Fibroblast of gingiva (primary cell): Measurements from ENCODE around the gene UST.

Experiments used
- DNase-seq: peaks from one replicate; pipeline ENCODE4 v3.0.0-alpha.2; 2011; ENCODE audit warnings: low read depth

Gene UST

DNA sequence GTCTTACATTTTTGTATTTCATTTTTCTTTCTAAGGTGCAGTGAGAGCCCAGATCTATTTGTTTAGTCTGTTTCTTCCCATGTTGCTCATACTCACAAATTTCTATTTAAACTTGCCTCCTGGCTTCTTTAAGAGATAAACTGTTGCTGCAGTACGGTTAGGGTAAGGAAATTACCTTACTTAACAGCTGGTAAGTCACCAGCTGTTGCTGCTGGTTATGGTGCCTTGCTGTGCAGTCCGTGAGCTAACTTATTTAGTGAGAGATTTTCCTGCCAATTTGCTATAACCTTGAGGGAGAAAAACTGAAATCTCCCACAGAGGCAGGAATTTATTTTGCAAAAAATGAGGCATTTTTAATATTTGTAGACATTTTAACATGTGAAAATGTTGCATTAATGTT lies 261.0 kb downstream of the UST start:
- no peak for DNase-seq

DNA sequence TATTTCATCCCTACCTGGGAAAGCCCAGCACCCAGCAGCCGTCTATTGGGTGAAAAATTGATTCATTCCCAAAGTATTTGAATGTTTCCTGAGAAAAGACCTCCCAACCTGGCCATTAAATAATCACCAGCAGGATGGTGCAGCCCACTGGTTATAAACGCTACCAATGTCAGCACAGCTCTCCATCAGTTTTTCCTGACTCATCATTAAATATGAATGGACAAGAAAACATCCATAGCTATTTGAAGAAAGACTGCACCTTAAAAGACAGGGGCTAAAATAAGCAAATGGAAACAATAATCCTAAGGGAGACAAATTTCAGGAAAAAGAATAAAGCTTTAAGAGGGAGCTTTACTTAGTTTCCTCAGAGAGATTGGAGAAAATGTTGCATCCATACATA lies 261.9 kb downstream of the UST start:
- no peak for DNase-seq

DNA sequence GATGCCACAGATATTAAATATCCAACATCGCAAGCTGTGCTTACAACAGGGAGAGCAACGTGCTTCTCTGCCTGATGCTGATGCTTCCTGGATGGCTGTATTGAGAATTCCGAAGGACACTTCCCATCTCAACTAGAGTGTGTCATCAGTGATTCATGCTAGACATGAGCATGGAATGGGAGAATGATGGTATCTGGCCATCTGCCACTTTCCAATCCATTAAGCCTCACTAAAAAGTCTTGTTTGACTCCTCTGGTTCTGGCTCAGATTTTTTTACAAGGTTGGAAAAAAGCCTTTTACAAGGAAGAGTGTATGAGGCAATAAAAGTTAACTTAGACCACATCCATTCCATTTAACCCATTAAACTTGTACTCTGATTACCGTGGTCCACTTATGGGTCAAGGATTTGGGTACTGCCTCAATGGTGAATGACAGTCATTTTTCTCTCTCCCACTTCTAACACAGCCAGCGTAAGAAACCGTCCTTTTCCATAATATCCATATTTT lies 265.3 kb downstream of the UST start:
- peak; percentile 87 for DNase-seq

DNA sequence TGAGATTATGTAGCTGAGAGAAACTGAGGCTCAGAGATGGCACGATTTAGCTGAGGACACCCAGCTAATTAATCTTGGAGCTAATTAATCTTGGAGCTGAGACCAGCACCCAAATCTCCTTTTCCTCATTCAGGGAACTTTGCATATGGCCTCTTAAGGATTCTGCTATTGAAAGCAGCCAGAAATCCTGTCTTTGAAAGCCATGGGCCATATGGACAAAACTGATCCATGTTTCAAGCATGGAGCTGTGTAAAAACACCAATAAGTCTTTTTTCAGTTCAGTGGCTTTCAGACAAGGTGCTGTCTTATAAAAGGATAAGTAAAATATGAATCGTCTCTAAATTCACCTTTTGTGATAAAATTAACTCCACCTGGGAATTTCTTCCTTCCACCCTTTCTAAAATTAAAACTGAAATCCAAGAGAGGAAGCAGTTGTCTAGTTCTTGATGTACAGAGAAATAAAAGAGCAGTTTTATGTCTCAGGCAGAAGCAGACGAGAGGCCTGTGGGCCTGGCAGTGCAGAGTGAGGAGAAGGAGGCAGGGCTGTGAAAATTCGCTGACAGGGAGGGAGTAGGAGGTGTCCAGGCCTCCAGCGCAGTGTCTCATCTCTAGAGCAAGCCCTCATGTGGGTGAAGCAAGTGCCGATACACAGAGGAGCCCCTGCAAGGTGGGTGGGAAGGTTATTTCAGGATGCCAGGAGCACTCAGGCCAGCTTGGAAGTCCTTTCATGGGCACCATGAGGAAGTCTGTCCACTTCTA lies 266.9 kb downstream of the UST start:
- no peak for DNase-seq

DNA sequence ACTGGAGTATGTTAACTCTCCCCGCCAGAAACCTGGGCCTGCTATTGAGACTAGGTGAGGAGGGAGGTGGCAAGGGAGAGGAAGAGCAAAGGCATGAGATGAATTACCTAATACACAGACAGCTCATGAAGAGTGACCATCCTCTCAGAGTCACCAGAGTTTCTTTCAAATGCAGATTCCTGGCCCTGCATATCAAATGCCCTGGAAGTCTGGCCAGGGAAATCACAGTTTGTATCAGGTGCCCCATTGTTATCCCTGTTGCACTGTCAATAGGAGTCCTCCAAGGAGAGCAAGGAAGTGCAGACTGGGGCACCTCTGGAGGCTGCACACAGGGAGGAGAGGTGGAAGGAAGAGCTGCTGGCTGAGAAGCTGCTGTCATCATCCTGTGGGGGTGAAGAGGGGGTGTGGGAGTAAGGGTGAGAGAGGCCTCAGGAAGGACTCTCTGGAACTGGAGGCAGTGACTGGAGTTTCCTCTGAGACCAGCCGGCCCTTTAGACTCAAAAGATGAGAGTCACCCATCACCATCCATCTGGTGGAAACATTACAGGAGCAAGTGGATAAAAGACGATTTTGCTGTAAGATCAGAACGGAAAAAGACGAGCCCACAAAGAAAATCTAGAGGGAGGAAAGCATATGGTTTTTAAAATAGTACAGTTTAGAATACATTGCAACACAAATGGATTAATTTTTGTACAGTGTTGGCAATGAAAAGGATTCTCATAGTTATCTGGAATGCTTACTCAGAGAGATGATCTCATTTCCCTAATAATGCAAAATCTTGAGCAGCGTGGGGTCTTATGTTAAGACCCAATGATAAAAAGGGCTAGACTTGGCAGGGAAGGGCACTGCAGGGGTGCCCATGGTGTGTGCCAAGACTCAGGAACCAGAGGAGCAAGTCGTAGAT lies 268.1 kb downstream of the UST start:
- DNase-seq = peak; percentile 51

DNA sequence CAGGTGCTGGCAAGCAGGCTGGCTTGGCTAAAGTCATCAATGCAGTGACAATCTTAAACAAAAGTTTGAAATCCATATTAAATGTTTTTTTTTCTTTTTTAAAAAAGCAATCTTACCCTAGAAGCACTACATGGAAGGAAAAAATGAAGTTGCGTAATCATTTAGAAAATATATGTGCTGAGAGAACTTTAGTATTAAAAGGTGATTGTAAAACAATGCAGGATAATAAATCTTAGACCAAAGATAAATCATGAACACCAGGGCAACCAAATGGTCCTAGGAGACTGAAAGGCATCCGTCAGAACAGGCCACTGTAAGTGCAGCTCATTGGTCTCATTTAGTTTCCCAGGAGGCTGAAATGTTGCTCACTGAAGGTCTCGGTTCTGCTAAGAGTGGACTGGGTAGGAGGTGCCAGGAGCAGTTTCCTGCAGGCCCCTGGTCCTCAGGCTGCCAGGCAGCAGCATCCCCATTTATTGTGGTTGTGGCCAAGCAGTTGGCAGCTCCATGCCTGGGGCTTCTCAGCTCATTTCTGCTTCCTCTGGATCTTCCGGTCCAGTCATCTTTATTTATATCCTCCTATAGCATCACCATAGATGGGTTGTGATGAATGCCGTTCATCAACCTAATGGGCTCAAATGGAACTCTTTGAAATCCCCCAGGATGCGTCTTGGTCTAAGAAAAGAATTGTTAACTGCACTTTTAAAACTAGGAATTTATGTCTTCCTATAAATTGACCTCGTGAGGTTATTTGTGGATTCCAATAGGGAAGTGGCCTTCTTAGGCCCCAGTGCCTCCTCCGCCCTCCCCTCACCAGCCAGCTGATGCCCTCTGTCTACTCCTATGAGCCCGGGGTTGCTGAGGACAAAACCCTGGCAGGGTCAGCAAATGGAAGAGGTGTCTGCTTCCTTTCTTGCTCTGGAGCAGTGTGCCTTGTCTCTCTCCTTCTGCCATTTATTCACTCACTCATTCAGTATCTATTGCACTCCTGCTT lies 269.0 kb downstream of the UST start:
- DNase-seq = no peak

DNA sequence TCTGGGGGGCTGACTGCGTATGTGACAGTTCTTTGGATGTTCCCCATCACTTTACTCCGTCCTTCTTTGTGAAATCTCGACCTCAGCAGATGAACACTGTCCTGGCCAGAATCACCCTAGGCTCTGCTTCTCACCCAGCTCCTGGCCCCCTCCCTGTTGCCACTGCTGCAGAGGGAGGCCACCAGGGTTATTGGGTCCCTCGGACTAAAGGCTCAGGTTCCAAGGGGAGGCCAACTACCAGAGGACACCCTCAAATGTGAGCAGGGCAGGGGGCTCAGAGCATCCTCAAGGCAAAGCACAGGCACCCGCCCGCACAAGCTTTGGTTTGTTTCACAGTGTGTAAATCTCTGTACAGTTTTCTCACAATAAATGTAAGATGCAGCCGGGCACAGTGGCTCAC lies 269.9 kb downstream of the UST start:
- DNase-seq = no peak

DNA sequence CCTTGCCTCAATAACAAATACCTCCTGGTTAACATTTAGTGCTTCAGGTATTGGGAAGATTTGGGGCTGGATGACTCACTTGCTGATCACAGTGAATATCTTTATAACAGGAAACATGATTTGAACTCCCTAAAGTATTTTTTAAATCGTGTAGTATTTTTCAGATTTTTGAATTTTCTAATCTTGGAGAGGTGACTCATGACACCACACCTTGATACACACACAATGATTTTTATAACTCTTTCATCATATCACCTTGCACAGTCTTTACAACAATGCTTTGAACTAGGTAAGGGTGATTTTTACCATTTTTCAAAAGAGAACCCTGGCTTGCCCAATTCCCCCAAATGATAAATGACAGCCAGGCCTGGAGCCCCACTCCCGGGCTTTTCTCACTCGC lies 273.5 kb downstream of the UST start:
- DNase-seq = no peak

DNA sequence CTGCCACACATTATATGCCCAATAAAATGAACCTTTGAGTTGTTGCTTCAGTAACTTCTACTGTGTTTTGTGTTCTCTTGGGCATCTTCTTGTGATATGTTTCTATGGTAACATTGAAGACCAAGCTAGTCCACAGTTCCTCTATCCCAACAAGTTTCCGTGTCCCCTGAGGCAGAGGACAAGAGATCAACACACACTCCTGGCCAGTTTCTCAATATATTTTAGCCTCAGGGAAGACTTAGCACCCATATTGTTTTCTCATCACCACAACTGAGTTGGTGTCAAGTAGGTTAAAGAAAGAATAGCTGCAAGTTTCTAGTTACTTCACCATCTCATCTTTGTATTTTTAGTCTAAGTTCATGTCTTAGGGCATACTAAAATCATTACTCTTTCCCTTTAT lies 277.5 kb downstream of the UST start:
- no peak for DNase-seq

DNA sequence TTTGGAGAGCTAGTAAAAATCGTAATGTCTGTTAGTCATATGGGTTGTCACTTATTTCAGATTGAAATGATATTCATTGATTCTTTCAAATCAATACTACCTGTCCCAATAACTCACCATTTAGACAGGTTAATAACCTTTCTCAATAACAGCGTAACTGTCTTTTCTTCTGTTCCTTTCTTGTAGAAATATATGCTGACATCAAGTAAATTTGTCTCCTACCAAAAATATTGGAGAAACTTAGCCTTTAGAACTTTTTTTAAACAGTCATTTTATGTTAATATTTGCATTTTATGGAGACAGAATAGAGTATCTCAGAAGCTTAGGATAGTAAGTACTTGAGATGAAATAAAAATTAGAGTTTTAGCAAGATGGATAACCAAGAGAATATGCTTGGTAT lies 278.2 kb downstream of the UST start:
- no peak for DNase-seq

DNA sequence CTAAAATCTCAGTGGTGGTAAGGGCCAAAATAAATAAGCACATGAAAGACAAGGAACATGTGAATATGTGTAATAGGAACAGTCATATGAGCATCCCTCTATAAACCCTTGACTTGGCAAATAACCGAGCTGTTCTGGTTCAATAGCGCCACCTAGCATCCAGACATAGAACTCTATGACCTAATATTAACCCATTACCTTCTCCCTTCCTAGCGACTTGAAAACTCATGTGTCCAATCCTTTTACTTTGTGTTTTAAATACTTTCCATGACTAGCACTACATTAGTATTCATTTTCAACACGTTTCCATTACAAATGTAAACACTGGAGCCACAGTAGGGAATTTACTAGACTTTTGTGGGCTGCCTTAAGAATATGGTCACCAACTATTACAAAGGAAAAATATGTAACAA lies 279.7 kb downstream of the UST start:
- DNase-seq = peak; percentile 93

DNA sequence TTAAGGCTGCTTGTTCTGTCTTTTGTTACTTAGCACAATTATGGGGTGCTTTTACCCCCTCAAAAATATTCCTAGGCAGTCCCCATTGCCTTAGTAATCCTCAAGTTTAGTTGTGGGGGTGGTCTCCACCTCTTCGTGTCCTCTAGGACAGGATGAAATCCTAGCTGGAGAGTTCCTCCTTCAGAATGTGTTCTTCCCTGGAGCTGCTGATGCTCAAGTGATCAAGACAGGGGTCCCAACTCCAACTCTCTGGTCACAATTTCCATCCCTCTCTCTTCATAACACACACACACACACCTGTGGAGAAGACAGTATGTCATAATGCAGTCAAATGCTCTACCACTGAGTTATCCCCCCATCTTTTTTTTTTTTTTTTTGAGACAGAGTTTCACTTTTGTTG lies 280.7 kb downstream of the UST start:
- no peak for DNase-seq

DNA sequence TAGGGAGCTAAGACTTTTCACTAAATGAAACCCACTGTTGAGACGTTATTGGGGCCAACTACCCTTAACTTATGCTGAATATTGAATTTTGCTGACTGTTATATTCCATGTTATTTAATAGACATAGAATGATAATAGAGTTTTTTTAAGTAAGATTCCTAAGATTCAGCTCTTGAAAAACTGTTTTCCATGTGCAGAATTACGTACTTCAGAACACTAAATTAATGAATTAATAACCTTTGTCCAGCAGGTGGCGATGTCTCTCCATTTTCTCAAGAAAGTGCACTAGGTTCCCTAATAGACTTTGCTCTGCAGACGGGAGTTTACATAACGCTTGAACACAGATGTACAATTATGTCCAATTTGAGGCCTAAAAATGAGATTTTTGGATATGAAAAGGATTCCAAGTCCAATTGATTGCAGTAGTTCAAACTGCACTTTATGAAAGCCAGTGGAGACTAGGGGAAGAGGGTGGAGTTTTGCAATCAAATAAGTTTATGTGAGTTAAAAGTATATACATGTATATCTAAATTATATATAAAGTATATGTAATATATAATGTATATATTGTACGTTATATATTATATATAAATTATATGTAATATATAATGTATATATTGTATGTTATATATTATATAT lies 282.1 kb downstream of the UST start:
- peak; percentile 91 for DNase-seq

DNA sequence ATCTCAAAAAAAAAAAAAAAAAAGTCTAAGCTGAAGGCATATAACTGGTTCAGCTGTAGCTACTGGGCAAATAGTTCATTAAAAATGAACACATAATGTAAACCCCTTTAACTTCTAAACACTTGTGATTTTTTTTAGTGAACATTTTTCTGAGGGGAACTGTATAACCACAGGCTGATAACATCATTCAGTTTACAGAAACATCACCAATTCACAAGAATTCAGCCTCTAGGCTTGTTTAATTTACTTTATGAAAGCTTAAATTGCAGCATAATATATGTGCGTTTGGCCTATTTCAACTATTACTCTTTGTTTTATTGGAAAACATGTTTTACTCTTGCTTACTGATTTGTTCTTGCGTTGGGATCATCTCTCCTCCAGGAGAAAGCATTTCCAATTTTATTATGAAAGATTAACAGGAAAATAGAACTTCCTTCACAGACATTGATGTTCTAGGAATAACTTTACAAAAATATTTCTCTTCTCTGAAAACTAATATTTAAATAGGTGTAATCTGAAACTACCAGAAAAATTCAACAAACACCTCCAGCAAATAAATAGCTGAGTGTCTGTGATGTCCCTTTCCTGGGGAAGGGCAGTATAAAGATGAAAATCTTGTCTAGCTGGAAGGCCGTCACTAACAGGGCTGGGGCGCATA lies 284.5 kb downstream of the UST start:
- DNase-seq = no peak

DNA sequence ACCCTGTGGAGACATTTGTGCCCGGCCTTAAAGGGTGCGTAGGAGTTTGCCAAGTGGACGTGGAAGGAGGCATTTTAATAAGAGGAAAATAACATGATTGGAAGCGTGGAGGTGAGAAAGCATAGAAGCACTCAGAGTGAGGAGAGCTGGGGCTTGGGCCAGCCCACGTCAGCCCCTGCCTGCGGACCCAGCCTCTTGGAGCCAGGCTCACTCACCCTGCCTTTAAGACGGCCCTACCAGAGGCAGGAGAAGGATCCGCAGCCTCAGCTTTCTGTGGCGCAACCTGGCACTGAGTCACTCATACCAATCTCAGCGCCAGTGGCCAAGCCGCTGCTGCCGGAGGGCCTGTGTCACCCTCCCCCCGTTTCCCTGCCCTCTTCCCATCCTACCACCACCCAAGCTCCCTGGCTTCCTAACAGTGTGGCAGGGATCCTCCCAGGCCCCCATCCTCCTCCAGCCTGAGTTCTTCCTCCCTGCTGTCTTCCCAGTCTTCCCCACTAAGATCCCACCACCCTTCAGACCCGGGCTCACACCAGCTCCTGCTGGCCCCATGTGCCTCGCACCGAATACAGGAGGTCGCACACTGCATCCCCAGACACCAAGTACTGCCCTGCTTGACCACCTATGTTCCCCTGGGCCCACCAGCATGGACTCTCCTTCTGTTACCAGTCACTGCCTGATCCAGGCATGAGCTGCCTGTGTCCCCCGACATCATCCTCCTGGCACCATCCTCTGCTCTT lies 285.2 kb downstream of the UST start:
- DNase-seq = peak; percentile 93

DNA sequence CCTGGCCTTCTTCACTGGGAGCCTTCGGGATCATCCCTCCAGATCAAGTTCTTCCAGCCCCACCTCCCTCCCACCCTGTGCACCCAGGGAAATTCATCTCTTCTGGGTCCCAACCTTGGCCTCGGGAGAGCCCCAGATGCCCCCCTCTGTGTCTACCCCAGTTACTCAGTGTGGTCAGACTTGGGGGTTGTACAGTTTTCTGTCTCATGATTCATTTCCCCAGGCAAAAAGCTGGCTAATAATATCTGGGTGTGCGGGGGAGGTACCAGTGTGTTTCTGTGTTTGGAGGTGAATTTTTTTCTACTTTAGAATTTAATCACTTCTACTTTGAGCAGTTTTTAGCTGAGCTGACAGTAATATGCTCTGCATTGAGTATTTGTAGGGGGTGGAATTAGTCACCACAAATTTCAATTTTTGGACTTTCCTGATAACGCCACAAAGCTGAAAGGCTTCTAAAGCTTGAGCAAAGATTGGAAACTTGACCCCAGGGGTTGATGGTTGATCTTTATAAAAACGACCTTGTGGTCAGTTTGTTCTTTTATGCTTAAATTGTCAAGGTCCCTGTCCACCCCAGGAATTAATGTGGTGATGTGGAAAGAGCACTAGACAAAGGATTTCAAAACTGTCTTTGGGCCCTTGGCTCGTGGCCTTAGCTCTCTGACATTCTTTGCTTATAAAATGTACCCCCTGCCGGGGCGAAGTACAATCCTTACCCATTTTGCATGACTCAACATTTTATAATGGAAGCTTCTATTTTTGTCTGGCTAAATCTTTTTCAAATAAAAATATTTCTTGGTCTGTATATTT lies 286.0 kb downstream of the UST start:
- peak; percentile 99 for DNase-seq

DNA sequence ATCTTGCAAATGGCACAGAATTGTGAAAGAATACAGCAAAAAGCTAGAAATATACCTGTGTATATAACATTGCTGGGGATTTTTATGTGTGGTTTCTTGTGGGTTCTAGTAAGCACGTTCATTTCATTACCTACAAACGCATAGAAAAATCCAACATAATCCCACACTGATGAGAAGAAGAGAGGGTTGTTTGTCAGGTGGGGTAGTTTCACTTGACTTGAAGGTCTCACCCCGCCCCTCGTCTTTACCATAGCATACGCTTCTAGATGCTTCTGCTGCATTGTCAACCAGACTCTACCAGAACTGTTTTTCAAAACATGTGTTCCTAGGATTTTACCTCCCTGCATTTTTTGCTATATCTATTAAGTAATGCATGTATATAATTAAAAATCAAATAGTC lies 286.6 kb downstream of the UST start:
- no peak for DNase-seq

DNA sequence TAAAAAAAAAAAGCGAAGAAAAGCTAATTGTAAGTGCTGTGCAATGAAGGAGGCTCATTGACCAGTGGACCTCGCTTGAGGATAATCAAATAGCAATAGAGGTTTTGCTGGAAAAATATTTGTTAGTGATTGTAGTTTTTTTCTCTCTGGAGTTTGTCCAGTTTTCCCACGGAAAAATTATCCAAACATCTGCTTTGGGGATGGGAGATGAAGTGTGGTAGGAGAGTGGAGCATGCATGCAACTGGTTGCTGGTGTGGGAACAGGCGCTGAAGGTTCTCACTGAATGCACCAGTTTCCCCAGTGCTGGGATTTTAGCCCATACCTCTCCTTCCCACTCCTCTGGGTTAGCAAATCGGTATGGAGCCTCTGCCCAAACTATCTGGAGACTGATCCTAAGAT lies 288.9 kb downstream of the UST start:
- no peak for DNase-seq

DNA sequence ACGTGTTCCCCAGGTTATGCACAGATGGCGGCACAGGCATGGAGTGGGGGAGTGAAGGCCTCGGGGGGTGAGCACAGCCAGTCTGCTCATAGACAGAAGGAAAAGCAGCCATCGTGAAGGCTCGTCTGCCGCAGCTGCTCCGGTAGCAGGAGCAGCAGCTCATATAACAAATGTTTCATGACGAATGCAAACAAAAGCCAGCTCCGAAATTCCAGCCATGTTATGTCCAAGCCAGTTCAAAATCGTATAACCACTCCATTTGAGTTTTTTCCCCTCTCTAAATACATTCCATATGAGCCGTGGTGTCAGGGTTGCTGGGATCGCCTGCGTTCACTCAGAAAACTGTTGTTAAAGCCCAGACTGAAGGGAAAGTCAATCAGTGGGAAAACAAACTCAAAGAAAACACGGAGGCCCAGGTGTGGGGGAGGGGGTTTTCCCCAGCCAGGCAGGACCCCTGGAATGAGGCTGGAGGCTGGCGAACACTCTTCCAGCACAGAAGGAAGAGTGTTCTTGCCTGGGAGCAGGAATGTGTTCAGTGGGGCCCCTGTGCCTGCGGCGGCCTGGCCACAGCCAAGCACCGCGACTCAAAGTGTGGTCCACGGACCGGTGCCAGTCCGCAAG lies 290.3 kb downstream of the UST start:
- DNase-seq = peak; percentile 76
